Activated CD4-positive, CD25-positive, alpha-beta regulatory T cell treated with anti-CD3 and anti-CD28 coated beads, Interleukin-2, amount 50 U/mL, for 16 hours (primary cell): ENCODE results near the gene EHMT2.
A peak's percentile ranks its signal among the peaks of the same experiment; 100 is the strongest.
"Not testable (repeated sequence)": the region's sequence is repeated elsewhere in the genome, so short reads cannot be mapped to it uniquely, and the experiment has no call there.

Experiments used
- DNase-seq: peaks from one replicate; pipeline ENCODE4 v3.0.0-alpha.2; 2020; ENCODE audit warnings: low read depth, low spot score

EHMT2 gene

GRCh38 chr6:31897612-31898382 lies at the start of gene EHMT2:
TSS of gene EHMT2 (minus strand) at chr6:31897698. CDS start at chr6:31897677, 21 bp downstream.
- peak; percentile 71 for DNase-seq

- no peak for DNase-seq
Observed at GRCh38 chr6:31947070-31947675, 49.7 kb upstream of the EHMT2 start.

- DNase-seq = no peak
Observed at GRCh38 chr6:31946370-31946885, 48.9 kb upstream of the EHMT2 start.

DNA sequence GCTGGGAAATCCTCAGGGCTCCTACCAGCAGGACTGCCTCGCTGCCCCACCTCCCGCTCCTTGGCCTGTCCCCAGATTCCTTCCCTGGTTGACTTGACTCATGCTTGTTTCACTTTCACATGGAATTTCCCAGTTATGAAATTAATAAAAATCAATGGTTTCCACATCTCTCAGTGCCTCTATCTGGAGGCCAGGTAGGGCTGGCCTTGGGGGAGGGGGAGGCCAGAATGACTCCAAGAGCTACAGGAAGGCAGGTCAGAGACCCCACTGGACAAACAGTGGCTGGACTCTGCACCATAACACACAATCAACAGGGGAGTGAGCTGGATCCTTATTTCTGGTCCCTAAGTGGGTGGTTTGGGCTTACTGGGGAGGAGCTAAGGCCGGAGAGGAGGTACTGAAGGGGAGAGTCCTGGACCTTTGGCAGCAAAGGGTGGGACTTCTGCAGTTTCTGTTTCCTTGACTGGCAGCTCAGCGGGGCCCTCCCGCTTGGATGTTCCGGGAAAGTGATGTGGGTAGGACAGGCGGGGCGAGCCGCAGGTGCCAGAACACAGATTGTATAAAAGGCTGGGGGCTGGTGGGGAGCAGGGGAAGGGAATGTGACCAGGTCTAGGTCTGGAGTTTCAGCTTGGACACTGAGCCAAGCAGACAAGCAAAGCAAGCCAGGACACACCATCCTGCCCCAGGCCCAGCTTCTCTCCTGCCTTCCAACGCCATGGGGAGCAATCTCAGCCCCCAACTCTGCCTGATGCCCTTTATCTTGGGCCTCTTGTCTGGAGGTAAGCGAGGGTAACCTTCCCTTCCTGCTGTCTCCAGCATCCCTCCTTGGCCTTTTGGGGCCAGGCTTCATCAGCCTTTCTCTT lies 48.2 kb upstream of the EHMT2 start, which contains the start of gene CFB:
Gene CFB (plus strand): TSS at position 589 of the 863 bp plus-strand sequence. CDS start 127 bp downstream, at position 716.
- no peak for DNase-seq

DNA sequence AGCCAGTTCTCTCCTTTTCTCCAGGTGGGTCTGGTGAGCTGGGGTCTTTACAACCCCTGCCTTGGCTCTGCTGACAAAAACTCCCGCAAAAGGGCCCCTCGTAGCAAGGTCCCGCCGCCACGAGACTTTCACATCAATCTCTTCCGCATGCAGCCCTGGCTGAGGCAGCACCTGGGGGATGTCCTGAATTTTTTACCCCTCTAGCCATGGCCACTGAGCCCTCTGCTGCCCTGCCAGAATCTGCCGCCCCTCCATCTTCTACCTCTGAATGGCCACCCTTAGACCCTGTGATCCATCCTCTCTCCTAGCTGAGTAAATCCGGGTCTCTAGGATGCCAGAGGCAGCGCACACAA lies 47.6 kb upstream of the EHMT2 start:
- no peak for DNase-seq

GRCh38 chr6:31943742-31944141 lies 46.2 kb upstream of the EHMT2 start:
- no peak for DNase-seq

DNA sequence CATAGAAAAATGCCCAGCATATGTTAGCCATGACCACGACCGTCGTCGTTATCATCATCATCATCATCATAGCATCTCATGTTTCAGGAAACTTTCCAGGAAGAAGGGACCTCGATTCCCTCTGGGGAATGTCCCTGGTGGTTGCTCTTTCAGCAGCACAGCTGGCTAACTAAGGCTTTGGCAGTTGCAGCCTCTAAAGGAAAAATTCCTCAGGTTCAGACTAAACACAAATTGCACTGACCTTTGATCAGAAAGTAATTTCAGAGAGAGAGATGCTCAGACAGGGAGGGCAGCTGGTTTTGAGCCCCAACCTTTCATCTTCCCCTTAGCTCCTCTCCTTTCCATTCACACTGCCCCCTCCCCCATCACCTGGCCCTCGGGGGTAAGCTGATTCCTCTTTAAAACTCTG lies 42.8 kb upstream of the EHMT2 start:
- no peak for DNase-seq

DNA sequence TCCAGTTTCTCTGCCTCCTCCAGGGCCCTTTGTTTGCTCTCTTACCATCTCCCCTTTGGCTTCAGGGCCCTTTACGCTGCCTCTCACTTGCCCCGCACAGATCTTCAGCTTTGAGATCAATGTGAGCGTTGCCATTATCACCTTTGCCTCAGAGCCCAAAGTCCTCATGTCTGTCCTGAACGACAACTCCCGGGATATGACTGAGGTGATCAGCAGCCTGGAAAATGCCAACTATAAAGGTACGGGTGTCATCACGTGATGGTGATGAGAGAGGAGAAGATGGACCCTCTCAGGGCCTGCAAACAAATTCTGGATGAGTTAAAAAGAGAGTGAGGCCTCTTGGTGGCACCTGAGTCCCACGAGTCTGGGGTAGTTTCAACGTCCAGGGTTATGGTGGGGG lies 38.3 kb upstream of the EHMT2 start:
- DNase-seq = no peak

DNA sequence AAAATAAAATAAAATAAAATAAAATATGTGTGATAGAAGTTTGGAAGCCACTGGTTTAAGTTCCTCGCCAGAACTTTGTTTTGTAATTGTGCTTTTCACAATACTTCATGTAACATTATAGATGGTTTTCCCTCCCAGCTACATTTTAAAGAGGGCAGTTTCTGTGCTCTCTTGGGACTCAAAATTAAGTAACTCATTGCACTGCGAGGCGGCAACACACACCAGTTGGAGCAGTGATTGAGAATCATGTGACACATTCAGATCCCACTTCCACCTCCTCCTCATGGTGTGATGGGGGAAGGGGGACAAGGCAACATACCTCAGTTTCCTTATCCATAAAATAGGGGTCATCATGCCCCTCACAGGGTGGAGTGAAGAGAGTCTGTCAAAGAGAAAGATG lies 37.5 kb upstream of the EHMT2 start:
- DNase-seq = no peak

GRCh38 chr6:31933537-31933936 lies 36.0 kb upstream of the EHMT2 start:
- DNase-seq = no peak

- not testable (repeated sequence) for DNase-seq
Observed at GRCh38 chr6:31932137-31932536, 34.6 kb upstream of the EHMT2 start.

DNA sequence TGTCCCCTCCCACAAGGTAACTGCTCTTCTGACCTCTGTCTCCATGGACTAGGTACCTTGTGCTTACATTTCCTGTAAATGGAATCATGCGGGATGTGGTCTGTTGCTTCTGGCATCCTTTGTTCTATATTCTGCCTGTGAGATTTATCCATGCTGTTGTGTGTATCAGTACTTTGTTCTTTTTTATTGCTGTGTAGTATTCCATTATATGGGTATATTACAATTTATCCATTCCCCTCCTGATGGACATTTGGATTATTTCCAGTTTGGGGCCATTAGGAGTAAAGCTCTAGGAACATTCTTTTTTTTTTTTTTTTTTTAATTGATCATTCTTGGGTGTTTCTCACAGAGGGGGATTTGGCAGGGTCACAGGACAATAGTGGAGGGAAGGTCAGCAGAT lies 33.5 kb upstream of the EHMT2 start:
- DNase-seq = no peak

GRCh38 chr6:31928672-31928939 lies 31.1 kb upstream of the EHMT2 start:
- no peak for DNase-seq

GRCh38 chr6:31927863-31928671 lies 30.6 kb upstream of the EHMT2 start:
- no peak for DNase-seq

GRCh38 chr6:31927242-31927862 lies 29.9 kb upstream of the EHMT2 start, which contains the start of gene C2:
TSS of gene C2 (plus strand) at chr6:31927717. CDS start at chr6:31927753, 36 bp downstream.
- no peak for DNase-seq

GRCh38 chr6:31922942-31923341 lies 25.4 kb upstream of the EHMT2 start:
- no peak for DNase-seq

DNA sequence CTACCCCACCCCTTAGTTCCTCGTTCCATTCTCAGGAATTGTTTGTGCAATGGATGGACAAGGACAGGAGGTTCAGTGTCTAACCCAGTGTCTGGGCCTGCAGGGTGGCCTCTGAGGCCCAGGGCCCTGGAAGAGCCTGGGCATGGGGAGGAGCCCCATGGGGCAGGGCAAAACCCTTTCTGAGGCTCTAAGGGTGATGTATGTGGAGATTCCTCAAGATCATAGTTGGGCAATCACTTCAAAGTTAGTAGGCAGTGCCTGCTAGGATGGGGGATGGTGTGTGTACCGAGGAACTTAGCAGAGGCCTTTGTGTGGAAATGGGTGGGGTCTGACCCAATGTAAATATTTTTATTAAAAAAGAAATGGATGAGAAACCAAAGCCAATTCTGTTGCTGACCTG lies 23.3 kb upstream of the EHMT2 start:
- DNase-seq = no peak

GRCh38 chr6:31919624-31920303 lies 22.3 kb upstream of the EHMT2 start:
- no peak for DNase-seq

GRCh38 chr6:31918069-31918720 lies 20.7 kb upstream of the EHMT2 start:
- DNase-seq = no peak

- no peak for DNase-seq
Observed at GRCh38 chr6:31915756-31916155, 18.3 kb upstream of the EHMT2 start.
